Measurements from ENCODE around the gene TIMP2. TPM values are rescaled to one million over a fixed set of nuclear protein-coding genes. Genes with fewer than 3 reads are reported as not detected.
A peak's percentile ranks its signal among the peaks of the same experiment; 100 is the strongest.

The TIMP2 gene
- total and polyA plus RNA-seq, 2 of the 8 experiments (the other 6 are each of a cell fraction or from before 2014, with no cell fraction given): 18.2 to 43.3 TPM

- peaks cover 9 to 14% of the 10 kb centered on the region in 2 experiments for H4K20me1 ChIP-seq (replicated peaks in 1 of 2; ENCODE audit: control insufficient read depth in 1 of 2, insufficient read depth in 2 of 2, low read length in 2 of 2)
- H4K5ac ChIP-seq (ENCODE audit: insufficient read length, low read depth, low read length): no peak overlapping the region
- H3K9ac ChIP-seq (replicated peaks in 1 of 4; ENCODE audit: extremely low read depth in 1 of 4, low read depth in 3 of 4, low read length in 3 of 4): no peak overlapping the region
- H3K4me1 ChIP-seq (replicated peaks in 1 of 4; ENCODE audit: control insufficient read depth in 3 of 4, insufficient read depth in 4 of 4, low read length in 3 of 4): no peaks in the 10 kb centered on the region
- DNase-seq (ENCODE audit: low read depth in 1 of 2, low spot score in 2 of 2) (no peak), FAIRE-seq (no peak)
- 84% methylated on average over 14 of the region's 14 CpGs; no CpG with 5 or more reads in 1 of the 2 experiments for WGBS, 2 experiments (ENCODE audit: extremely low coverage in 1 of 2, insufficient coverage in 1 of 2, insufficient read length in 1 of 2, insufficient replicate concordance in 2 of 2, low coverage in 1 of 2, low lambda C conversion rate in 2 of 2, missing lambda C conversion rate in 1 of 2)
- H3K9me3 ChIP-seq (ENCODE audit: insufficient read depth in 2 of 2, low read depth in 1 of 2, low read length in 1 of 2): no peaks in the 10 kb centered on the region
- no peak overlapping the region for H3K27ac ChIP-seq (ENCODE audit: low read depth, low read length)
- H4K8ac ChIP-seq (ENCODE audit: extremely low read depth, insufficient read depth, low read length): peak overlapping the region; percentile 77; the same call in 1 of the 2 replicates
- H2AFZ ChIP-seq (ENCODE audit: low read length): no peak overlapping the region
- H3K14ac ChIP-seq (ENCODE audit: insufficient read length): no peak overlapping the region
- no peak overlapping the region for H3K4me3 ChIP-seq (ENCODE audit: extremely low read depth in 1 of 4, insufficient read depth in 2 of 4, low read depth in 3 of 4, low read length in 4 of 4)
- no peak overlapping the region; the same call in 1 of the 2 replicates for H2BK5ac ChIP-seq (ENCODE audit: low read depth, low read length)
- POLR2A ChIA-PET (ENCODE audit: partially characterized antibody): interaction anchor here (0.7 to 3.5 kb wide), 3 partner anchors 22 to 32 kb away, joined by 3 to 14 read pairs (median 5); no protein-coding TSS in a partner anchor
- H3K36me3 ChIP-seq (ENCODE audit: control insufficient read depth in 2 of 4, insufficient read depth in 4 of 4, low read length in 3 of 4): peaks cover 29 to 78% (median 53%) of the 10 kb centered on the region in 4 experiments
- H3K18ac ChIP-seq (ENCODE audit: extremely low read depth, low read length): no peak overlapping the region
- peaks cover 6% of the 10 kb centered on the region; the same call in 1 of the 2 replicates for H3K79me1 ChIP-seq (ENCODE audit: low read depth, low read length)
- CTCF ChIA-PET (ENCODE audit: partially characterized antibody): interaction anchor here (0.6 to 0.7 kb wide), 2 partner anchors 22 to 223 kb away, joined by 3 read pairs; no protein-coding TSS in a partner anchor
- H2BK12ac ChIP-seq (ENCODE audit: low read depth, low read length): no peak overlapping the region
- H3K79me2 ChIP-seq (ENCODE audit: control insufficient read depth in 1 of 2, insufficient read depth in 2 of 2, low read length in 2 of 2): no peaks in the 10 kb centered on the region
- H2BK15ac ChIP-seq (ENCODE audit: low read length): no peak overlapping the region
- TF ChIP-seq ZNF274 (IDR thresholded peaks at IDR 0.05; ENCODE audit: borderline replicate concordance, extremely low read depth, low read length) (no peak), KDM4A (IDR thresholded peaks at IDR 0.05; ENCODE audit: low read depth, low read length, severe bottlenecking) (no peak), JUN (IDR thresholded peaks at IDR 0.05; ENCODE audit: low read depth, low read length) (no peak)
- no peak overlapping the region for H2AK5ac ChIP-seq (ENCODE audit: low read depth, low read length)
- no peak overlapping the region for H3K23ac ChIP-seq (ENCODE audit: insufficient read length)
- no peak overlapping the region for H3K4ac ChIP-seq (replicated peaks; ENCODE audit: insufficient read length, low read depth, low read length)
- H3K56ac ChIP-seq (replicated peaks; ENCODE audit: insufficient read length, low read depth, low read length): no peak overlapping the region
- no peak overlapping the region for H4K91ac ChIP-seq (replicated peaks; ENCODE audit: insufficient read length, low read length)
- no peak overlapping the region for H3K4me2 ChIP-seq (ENCODE audit: insufficient read depth in 1 of 2, low read depth in 2 of 2, low read length in 2 of 2)
- H2BK120ac ChIP-seq (replicated peaks; ENCODE audit: low read depth, low read length): no peak overlapping the region
- no peak overlapping the region for H2BK20ac ChIP-seq (ENCODE audit: low read length)
- H3K23me2 ChIP-seq (ENCODE audit: low read depth, low read length): no peaks in the 10 kb centered on the region
- no peaks in the 10 kb centered on the region; a peak in 1 of 7 replicates for H3K27me3 ChIP-seq (replicated peaks in 1 of 4; ENCODE audit: control insufficient read depth in 3 of 4, extremely low read depth in 1 of 4, insufficient read depth in 3 of 4, low read length in 3 of 4)
Measured at GRCh38 chr17:78805301-78805700, 119.9 kb downstream of the TIMP2 start.

Data from H1 (cell line).